Measurements from ENCODE around the gene GSS.
A peak's percentile ranks its signal among the peaks of the same experiment; 100 is the strongest.

The GSS gene

GRCh38 chr20:34978092-34978744, 22.6 kb upstream of the GSS start:
- DNase-seq (ENCODE audit: low read depth, low spot score) = no peak

GRCh38 chr20:34977365-34978091, 21.9 kb upstream of the GSS start:
- no peak for DNase-seq (ENCODE audit: low read depth, low spot score)

DNA sequence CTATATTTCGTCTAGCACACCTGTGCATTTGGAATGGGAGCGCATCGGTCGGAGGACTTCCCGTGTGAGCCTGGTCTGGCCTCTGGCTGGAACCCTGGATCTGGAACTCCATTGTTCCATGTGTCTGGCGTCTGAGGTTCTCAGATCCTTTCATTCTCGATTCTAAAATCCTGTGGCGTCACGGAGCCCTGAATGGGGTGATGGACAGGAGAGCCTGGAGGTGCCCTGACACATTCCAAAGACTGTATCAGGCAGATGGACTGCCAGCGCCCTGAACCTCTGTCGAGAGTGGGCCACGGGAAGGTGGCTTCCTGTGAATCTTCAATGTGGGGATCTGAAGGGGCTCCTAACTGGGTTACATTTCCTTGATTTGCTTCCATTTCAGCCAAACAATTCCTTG, 20.7 kb upstream of the GSS start:
- no peak for DNase-seq (ENCODE audit: low read depth, low spot score)

- DNase-seq (ENCODE audit: low read depth, low spot score) = no peak
These were observed 18.6 kb upstream of the GSS start for GRCh38 chr20:34974246-34974645.

GRCh38 chr20:34971561-34972235, 16.1 kb upstream of the GSS start:
- no peak for DNase-seq (ENCODE audit: low read depth, low spot score)

- no peak for DNase-seq (ENCODE audit: low read depth, low spot score)
These were observed 15.4 kb upstream of the GSS start for GRCh38 chr20:34970846-34971560.

DNA sequence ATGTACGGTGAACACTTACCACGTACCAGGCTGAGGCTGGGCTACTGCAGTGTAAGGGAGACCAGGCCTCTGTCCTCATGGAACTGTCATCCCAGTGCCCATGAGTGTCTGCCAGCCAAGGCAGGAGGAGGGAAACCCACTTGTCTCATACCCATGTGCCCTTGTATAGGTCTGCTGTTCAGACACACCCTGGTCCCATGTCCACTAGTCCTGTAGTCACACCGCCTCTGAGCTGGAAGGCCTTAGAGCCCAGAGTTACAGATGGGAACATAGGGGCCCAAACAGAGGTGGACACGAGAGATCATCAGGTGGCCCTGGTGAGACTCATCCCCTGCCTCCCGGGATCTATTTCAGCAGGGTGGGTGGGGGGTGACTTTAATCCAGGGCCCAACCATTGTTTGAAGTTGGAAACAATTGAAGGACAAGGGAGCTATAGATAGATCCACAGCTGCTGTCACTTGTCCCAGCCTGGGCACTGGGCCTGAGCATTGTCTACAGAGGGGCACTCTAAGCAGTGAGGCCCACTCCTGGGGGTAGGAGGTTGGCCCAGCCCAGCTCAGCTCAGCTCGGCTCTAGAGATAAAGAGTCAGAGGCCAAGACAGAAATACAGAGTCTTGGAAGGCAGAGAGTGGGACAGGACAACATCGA, 14.7 kb upstream of the GSS start:
- DNase-seq (ENCODE audit: low read depth, low spot score) = no peak

GRCh38 chr20:34968042-34968775, 12.6 kb upstream of the GSS start:
- no peak for DNase-seq (ENCODE audit: low read depth, low spot score)

- no peak for DNase-seq (ENCODE audit: low read depth, low spot score)
These were observed 11.8 kb upstream of the GSS start for GRCh38 chr20:34967421-34967820.

DNA sequence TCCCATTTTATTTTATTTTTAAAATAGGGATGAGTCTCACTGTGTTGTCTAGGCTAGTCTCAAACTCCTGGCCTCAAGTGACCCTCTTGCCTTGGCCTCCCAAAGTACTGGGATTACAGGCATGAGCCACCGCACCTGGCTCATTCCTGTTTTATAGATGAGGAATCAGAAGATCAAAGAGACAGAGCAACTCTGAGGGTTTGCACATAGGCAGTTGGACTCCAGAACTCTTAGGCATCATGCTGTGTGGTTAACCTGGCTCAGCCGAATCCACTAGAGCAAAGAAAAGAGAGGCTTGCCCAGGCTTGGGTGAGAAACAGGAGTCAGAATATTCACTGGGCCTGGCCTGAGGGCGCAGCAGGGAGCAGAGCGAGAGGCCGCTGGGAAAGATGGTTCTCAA, 9.4 kb upstream of the GSS start:
- no peak for DNase-seq (ENCODE audit: low read depth, low spot score)

DNA sequence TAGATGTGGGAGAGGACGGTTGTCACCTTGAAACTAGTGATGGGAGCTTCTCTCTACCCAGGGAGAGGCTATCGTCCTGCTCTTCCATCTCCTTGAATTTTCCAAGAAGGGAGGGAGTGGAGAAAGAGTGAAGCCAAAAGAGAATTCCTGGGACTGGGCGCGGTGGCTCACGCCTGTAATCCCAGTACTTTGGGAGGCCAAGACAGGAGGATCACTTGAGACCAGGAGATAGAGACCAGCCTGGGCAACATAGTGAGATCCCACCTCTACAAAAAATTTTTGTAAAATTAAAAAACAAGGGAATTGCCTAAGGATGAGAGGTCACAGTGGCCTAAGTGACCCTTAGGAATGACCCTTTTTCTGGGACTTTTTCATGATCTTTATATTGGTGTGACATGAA, 8.9 kb upstream of the GSS start:
- DNase-seq (ENCODE audit: low read depth, low spot score) = no peak

DNA sequence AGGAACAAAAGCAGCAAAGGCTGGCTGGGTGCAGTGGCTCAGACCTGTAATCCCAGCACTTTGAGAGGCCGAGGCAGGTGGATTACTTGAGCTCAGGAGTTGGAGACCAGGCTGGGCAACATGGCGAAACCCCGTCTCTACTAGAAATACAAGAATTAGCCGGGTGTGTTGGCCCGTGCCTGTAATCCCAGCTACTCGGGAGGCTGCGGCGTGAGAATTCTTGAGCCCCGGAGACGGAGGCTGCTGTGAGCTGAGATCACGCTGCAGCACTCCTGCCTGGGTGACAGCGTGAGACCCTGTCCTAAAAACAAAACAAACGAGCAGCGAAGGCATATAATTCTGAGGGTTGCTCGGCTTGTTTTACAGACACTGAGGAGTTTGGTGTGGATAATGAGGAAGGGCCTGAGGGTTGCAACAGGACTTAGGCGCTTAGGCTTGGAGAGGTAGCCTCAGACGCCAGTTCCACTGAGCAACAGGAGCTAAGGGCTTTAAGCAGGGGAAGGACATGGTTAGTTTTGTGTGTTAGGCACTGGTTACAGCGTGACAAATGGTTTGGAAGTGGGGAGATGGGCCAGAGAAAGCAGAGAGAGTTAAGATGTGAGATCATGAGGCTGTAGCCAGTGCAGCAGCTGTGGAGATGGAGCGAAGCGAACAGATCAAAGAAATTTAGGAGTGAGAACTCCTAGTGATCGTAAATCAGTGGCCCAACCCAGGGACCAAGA, 1.3 kb upstream of the GSS start:
- no peak for DNase-seq (ENCODE audit: low read depth, low spot score)

- DNase-seq (ENCODE audit: low read depth, low spot score) = no peak
These were observed 444 bp upstream of the GSS start for GRCh38 chr20:34956041-34956458.

GRCh38 chr20:34954904-34955230, 739 bp downstream of the GSS start:
- DNase-seq (ENCODE audit: low read depth, low spot score) = no peak

DNA sequence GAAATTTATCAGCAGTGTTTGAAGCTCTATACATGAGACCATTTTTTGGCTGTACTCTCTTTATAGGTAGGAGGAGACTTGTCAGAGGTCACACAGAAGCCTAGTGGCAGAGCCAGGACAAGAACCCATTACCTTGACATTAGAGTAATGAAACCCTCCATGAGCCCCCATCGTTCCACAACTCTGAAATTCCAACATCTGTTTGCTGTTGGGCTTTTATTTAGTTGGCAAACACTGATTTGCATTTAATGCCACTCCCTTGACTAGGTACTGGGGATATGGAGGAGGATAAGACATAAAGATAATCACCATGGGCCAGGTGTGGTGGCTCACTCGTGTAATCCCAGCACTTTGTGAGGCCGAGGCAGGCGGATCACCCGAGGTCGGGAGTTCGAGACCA, 1.6 kb downstream of the GSS start:
- DNase-seq (ENCODE audit: low read depth, low spot score) = no peak

DNA sequence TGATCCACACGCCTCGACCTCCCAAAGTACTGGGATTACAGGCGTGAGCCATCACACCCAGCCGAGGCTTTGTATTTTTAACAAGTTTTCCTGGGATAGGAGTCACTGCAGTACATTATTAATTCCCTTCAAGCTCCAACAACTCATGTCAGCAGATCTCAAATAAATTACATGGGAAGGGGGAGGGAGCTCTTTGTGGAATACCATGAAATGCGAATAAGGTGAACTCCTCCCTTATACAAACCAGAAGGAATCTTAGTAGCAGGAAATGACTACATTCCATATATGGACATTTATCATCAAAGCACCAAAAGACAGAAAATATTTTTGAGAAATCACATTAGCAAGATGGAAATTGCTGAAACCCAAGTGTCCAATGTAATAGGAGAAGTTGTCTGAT, 2.9 kb downstream of the GSS start:
- no peak for DNase-seq (ENCODE audit: low read depth, low spot score)

- DNase-seq (ENCODE audit: low read depth, low spot score) = peak; percentile 60
These were observed 4.0 kb downstream of the GSS start for GRCh38 chr20:34951652-34952051.

DNA sequence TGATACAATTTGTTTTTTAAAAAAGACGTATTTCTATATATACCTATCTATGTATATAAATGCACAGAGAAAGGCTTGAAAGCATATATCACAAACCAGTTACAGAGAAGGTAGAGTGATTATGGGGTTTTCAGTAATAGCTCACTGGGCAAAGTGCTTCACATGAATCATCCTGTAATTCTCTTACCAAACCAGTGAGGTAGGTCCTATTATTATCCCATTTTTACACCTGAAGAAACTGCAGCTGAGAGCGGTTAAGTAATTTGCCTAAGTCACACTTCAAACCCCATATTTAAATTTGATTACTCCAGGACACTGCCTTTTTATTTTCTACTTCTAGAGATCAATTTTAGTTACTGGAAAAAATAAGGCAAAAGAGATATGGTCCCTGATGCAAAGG, 4.4 kb downstream of the GSS start:
- DNase-seq (ENCODE audit: low read depth, low spot score) = no peak

DNA sequence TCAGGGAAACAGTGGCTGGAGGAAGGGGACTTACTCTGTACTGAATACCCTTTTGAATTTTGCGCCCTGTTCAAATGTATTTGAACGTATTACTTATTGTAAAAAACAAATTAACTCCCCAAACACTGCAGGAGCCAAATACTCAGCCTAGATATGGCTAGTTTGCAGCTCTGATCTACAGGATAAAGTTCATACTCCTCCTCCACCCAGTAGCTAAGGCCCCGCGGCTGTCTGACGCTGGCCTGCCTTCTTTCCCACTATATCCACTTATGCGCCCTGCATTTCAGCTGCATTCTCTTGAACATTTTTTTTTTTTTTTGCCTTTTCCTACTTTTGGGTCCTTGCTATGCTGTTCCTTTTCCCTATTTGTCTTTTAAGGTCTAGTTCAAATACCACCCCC, 6.5 kb downstream of the GSS start:
- DNase-seq (ENCODE audit: low read depth, low spot score) = no peak

DNA sequence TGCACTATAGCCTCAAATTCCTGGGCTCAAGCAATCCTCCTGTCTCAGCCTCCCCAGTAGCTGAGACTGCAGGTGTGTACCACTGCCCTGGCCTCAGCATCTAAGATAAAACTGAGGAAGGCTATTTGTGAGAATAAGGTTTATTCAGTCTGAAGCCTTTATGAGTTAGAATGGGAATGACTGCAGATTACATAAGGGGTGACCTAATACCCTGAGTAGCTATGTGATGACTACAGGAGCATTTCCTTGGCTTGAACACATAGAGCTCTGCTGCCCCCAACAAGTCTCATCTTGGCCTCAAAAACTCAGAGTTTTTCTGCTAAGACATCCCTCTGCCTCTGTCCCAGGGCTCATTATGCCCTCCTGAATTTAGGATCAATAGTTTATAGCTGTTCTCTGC, 7.6 kb downstream of the GSS start:
- no peak for DNase-seq (ENCODE audit: low read depth, low spot score)

GRCh38 chr20:34947336-34947735, 8.3 kb downstream of the GSS start:
- DNase-seq (ENCODE audit: low read depth, low spot score) = no peak

Data from smooth muscle cell of the brain vasculature (primary cell).